Loucy (cell line): ENCODE results near the gene CLEC2D.

ENCODE experiments used
- H2AFZ ChIP-seq: fragments of 200-600 bp; sonication (generic); 2 replicates; pipeline ENCODE4 v1.6.0; 2016; ENCODE audit warnings: antibody characterized with exemption, mild to moderate bottlenecking, low read length, moderate library complexity
- H3F3A ChIP-seq: fragments of 200-600 bp; 2 replicates; pipeline ENCODE4 v1.6.0; 2016; ENCODE audit warnings: antibody characterized with exemption, low read depth, mild to moderate bottlenecking
- H3K27me3 ChIP-seq: fragments of 200-600 bp; sonication (generic); 2 replicates; pipeline ENCODE4 v1.6.1; 2014; ENCODE audit warnings: low read length, mild to moderate bottlenecking; ENCODE audit not compliant: insufficient read depth, poor library complexity, severe bottlenecking
- H3K36me3 ChIP-seq: fragments of 200-600 bp; sonication (generic); 2 replicates; pipeline ENCODE4 v1.6.1; 2016; ENCODE audit warnings: low read length; ENCODE audit not compliant: insufficient read depth
- H3K4me1 ChIP-seq: fragments of 200-600 bp; sonication (generic); 2 replicates; pipeline ENCODE4 v1.5.1; 2014; ENCODE audit warnings: low read length, mild to moderate bottlenecking; ENCODE audit not compliant: insufficient read depth, poor library complexity, severe bottlenecking
- H3K4me2 ChIP-seq: fragments of 200-600 bp; sonication (generic); 2 replicates; pipeline ENCODE4 v1.6.0; 2014; ENCODE audit warnings: antibody characterized with exemption, low read length, low read depth, mild to moderate bottlenecking; ENCODE audit not compliant: poor library complexity, severe bottlenecking
- H3K4me3 ChIP-seq: fragments of 200-600 bp; sonication (generic); 2 replicates; pipeline ENCODE4 v1.5.1; 2014; ENCODE audit warnings: low read length, mild to moderate bottlenecking, mixed read lengths; ENCODE audit not compliant: poor library complexity, severe bottlenecking
- H3K79me2 ChIP-seq: fragments of 200-600 bp; sonication (generic); 2 replicates; pipeline ENCODE4 v1.6.1; 2014; ENCODE audit warnings: low read length; ENCODE audit not compliant: insufficient read depth
- H3K9ac ChIP-seq: fragments of 200-600 bp; sonication (generic); 2 replicates; pipeline ENCODE4 v1.6.0; 2014; ENCODE audit warnings: mild to moderate bottlenecking, low read depth, low read length, moderate library complexity; ENCODE audit not compliant: poor library complexity, severe bottlenecking
- H3K9me2 ChIP-seq: fragments of 200-600 bp; sonication (generic); replicated peaks from 2 replicates; pipeline ENCODE4 v1.6.1; 2016; ENCODE audit warnings: low read depth, low read length, mixed read lengths
- H3K9me3 ChIP-seq: fragments of 200-600 bp; sonication (generic); 2 replicates; pipeline ENCODE4 v1.6.1; 2014; ENCODE audit warnings: mild to moderate bottlenecking, antibody characterized with exemption, low read length, low read depth; ENCODE audit not compliant: insufficient read depth
- H4K20me1 ChIP-seq: fragments of 200-600 bp; sonication (generic); 2 replicates; pipeline ENCODE4 v1.6.0; 2014; ENCODE audit warnings: antibody characterized with exemption, low read length, mild to moderate bottlenecking; ENCODE audit not compliant: insufficient read depth, poor library complexity, severe bottlenecking
- EZH2phosphoT487 ChIP-seq: fragments of 200-600 bp; IDR thresholded peaks from 2 replicates; pipeline ENCODE4 v1.6.1; 2018; ENCODE audit warnings: antibody characterized with exemption, mild to moderate bottlenecking, moderate library complexity, borderline replicate concordance
- TF ChIP-seq, protein P1 (sequence below): fragments of 200-600 bp; sonication (generic); conservative IDR thresholded peaks from 2 replicates; pipeline ENCODE4 v1.5.1; 2014; ENCODE audit warnings: mild to moderate bottlenecking, antibody characterized with exemption, low read length

CLEC2D gene

GRCh38 chr12:9740106-9740750 is 70.7 kb downstream of the CLEC2D start:
- H3K4me3 ChIP-seq, result no peak overlapping the region
- no peaks in the 10 kb centered on the region for H3K9me2 ChIP-seq
- H3K79me2 ChIP-seq, result no peaks in the 10 kb centered on the region

DNA sequence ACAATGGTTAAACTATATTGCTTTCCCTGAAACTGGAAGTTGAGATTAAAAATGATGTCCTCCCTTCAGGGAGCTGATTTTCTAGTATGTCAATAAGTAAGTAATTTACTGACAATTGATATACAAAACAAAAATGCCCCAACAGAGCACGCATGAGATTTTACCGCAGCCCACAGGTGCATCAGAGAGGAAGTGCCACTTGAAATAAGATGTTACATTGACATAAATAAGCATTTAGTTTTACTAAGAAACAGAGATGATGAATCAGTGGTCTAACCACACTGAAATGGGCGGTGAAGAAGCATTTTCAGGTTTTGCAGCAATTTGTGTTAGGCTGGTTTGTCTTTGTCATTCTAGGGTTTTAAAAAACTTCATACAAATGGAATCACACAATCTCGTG is 72.2 kb downstream of the CLEC2D start:
- peaks cover 25% of the 10 kb centered on the region for H3K4me1 ChIP-seq
- no peaks in the 10 kb centered on the region for H4K20me1 ChIP-seq
- no peaks in the 10 kb centered on the region for H3K9me2 ChIP-seq
- no peaks in the 10 kb centered on the region for H3K79me2 ChIP-seq
- no peak overlapping the region for H3K4me2 ChIP-seq
- no peaks in the 10 kb centered on the region for H3K36me3 ChIP-seq
- no peak overlapping the region for H3K4me3 ChIP-seq
- H3K27me3 ChIP-seq, result no peaks in the 10 kb centered on the region
- no peak overlapping the region for H2AFZ ChIP-seq
- TF ChIP-seq EZH2phosphoT487, result no peak
- TF ChIP-seq, protein P1, sequence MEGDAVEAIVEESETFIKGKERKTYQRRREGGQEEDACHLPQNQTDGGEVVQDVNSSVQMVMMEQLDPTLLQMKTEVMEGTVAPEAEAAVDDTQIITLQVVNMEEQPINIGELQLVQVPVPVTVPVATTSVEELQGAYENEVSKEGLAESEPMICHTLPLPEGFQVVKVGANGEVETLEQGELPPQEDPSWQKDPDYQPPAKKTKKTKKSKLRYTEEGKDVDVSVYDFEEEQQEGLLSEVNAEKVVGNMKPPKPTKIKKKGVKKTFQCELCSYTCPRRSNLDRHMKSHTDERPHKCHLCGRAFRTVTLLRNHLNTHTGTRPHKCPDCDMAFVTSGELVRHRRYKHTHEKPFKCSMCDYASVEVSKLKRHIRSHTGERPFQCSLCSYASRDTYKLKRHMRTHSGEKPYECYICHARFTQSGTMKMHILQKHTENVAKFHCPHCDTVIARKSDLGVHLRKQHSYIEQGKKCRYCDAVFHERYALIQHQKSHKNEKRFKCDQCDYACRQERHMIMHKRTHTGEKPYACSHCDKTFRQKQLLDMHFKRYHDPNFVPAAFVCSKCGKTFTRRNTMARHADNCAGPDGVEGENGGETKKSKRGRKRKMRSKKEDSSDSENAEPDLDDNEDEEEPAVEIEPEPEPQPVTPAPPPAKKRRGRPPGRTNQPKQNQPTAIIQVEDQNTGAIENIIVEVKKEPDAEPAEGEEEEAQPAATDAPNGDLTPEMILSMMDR, result no peak
- no peaks in the 10 kb centered on the region for H3K9me3 ChIP-seq
- H3F3A ChIP-seq, result no peaks in the 10 kb centered on the region
- H3K9ac ChIP-seq, result no peak overlapping the region

More at GRCh38 chr12:9740106-9740750, 70.7 kb downstream of the CLEC2D start:
- H3F3A ChIP-seq, result no peaks in the 10 kb centered on the region
- H3K4me2 ChIP-seq, result no peak overlapping the region
- H2AFZ ChIP-seq, result no peak overlapping the region
- no peak for TF ChIP-seq EZH2phosphoT487
- TF ChIP-seq, protein P1, result no peak
- H4K20me1 ChIP-seq, result no peaks in the 10 kb centered on the region
- H3K9me3 ChIP-seq, result no peaks in the 10 kb centered on the region
- peaks cover 27% of the 10 kb centered on the region for H3K4me1 ChIP-seq
- H3K27me3 ChIP-seq, result no peaks in the 10 kb centered on the region
- no peak overlapping the region for H3K9ac ChIP-seq
- no peaks in the 10 kb centered on the region for H3K36me3 ChIP-seq

DNA sequence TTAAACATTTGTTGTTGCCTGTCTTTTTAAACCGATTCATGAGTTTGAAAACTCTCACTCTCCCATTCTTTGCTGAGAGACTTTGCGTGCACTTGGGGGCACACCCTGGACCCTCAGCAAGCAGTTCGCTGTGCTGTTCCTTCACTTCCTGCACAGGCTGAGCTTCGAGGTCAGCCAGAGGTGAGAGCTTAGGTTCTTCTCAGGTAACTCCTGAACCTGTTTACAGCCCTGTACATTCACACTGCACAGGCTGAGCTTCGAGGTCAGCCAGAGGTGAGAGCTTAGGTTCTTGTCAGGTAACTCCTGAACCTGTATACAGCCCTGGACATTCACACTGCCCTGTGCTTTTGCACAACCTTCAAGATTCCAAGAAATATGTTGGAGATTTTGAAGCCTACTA is 73.1 kb downstream of the CLEC2D start:
- H3K4me2 ChIP-seq, result peak overlapping the region; percentile 26
- H3K36me3 ChIP-seq, result no peaks in the 10 kb centered on the region
- no peaks in the 10 kb centered on the region for H3K27me3 ChIP-seq
- peak overlapping the region; percentile 26; the same call in 1 of the 2 replicates for H2AFZ ChIP-seq
- no peaks in the 10 kb centered on the region for H3K9me2 ChIP-seq
- no peak overlapping the region for H3K9ac ChIP-seq
- no peaks in the 10 kb centered on the region for H3K9me3 ChIP-seq
- H4K20me1 ChIP-seq, result no peaks in the 10 kb centered on the region
- H3F3A ChIP-seq, result no peaks in the 10 kb centered on the region
- peaks cover 16% of the 10 kb centered on the region for H3K4me1 ChIP-seq
- no peak for TF ChIP-seq EZH2phosphoT487
- TF ChIP-seq, protein P1, result no peak
- no peak overlapping the region for H3K4me3 ChIP-seq
- H3K79me2 ChIP-seq, result no peaks in the 10 kb centered on the region
